HepG2 (cell line): Measurements from ENCODE around the gene NRSN2. TPM values are rescaled to one million over a fixed set of nuclear protein-coding genes. Genes with fewer than 3 reads are reported as not detected.

Source experiments
- ARID2 ChIP-seq: sonication (generic); formaldehyde crosslinking; IDR thresholded peaks from 2 replicates; pipeline ENCODE4 v1.8.1; 2022; ENCODE audit warnings: mild to moderate bottlenecking, missing genetic modification reagents, borderline replicate concordance
- E2F2 ChIP-seq: sonication (generic); formaldehyde crosslinking; IDR thresholded peaks from 2 replicates; pipeline ENCODE4 v1.4.0; 2020; ENCODE audit warnings: missing genetic modification reagents, borderline replicate concordance
- FOXO1 ChIP-seq: sonication (generic); formaldehyde crosslinking; IDR thresholded peaks from 2 replicates; pipeline ENCODE4 v1.4.0; 2020; ENCODE audit warnings: missing genetic modification reagents
- IKZF1 ChIP-seq: fragments of 450-650 bp; IDR thresholded peaks from 2 replicates; pipeline ENCODE4 v1.7.1; 2016
- IRF2 ChIP-seq: IDR thresholded peaks from 2 replicates; pipeline ENCODE4 v1.6.1; 2018; ENCODE audit warnings: missing genetic modification reagents, missing compliant biosample characterization
- ZNF225 ChIP-seq: sonication (generic); formaldehyde crosslinking; IDR thresholded peaks from 2 replicates; pipeline ENCODE4 v1.4.0; 2020; ENCODE audit warnings: mild to moderate bottlenecking, missing genetic modification reagents
- ZNF234 ChIP-seq: sonication (generic); formaldehyde crosslinking; conservative IDR thresholded peaks from 2 replicates; pipeline ENCODE4 v1.5.1; 2020; ENCODE audit warnings: mild to moderate bottlenecking, missing genetic modification reagents
- ZNF263 ChIP-seq: sonication (generic); formaldehyde crosslinking; IDR thresholded peaks from 2 replicates; pipeline ENCODE4 v1.4.0; 2020; ENCODE audit warnings: missing genetic modification reagents
- ZNF292 ChIP-seq: sonication (generic); formaldehyde crosslinking; IDR thresholded peaks from 2 replicates; pipeline ENCODE4 v1.8.1; 2022; ENCODE audit warnings: mild to moderate bottlenecking, low read depth, missing genetic modification reagents, borderline replicate concordance
- ZNF33A ChIP-seq: sonication (generic); formaldehyde crosslinking; IDR thresholded peaks from 2 replicates; pipeline ENCODE4 v1.5.1; 2020; ENCODE audit warnings: missing genetic modification reagents, mild to moderate bottlenecking, moderate library complexity, borderline replicate concordance
- ZNF510 ChIP-seq: sonication (generic); formaldehyde crosslinking; IDR thresholded peaks from 2 replicates; pipeline ENCODE4 v1.4.0; 2020; ENCODE audit warnings: low read depth, mild to moderate bottlenecking, missing genetic modification reagents
- ZNF589 ChIP-seq: sonication (generic); formaldehyde crosslinking; conservative IDR thresholded peaks from 2 replicates; pipeline ENCODE4 v1.8.0; 2022; ENCODE audit warnings: mild to moderate bottlenecking, moderate library complexity, missing genetic modification reagents
- ZNF605 ChIP-seq: sonication (generic); formaldehyde crosslinking; IDR thresholded peaks from 2 replicates; pipeline ENCODE4 v1.8.0; 2022; ENCODE audit warnings: mild to moderate bottlenecking, missing genetic modification reagents
- ZNF703 ChIP-seq: sonication (generic); formaldehyde crosslinking; IDR thresholded peaks from 2 replicates; pipeline ENCODE4 v1.5.1; 2020; ENCODE audit warnings: missing genetic modification reagents, mild to moderate bottlenecking, moderate library complexity, borderline replicate concordance
- ZNF772 ChIP-seq: sonication (generic); formaldehyde crosslinking; IDR thresholded peaks from 2 replicates; pipeline ENCODE4 v1.5.0; 2020; ENCODE audit warnings: mild to moderate bottlenecking, missing genetic modification reagents
- ZNF777 ChIP-seq: sonication (generic); formaldehyde crosslinking; IDR thresholded peaks from 2 replicates; pipeline ENCODE4 v1.4.0; 2020; ENCODE audit warnings: missing genetic modification reagents
- ZNF839 ChIP-seq: sonication (generic); formaldehyde crosslinking; IDR thresholded peaks from 2 replicates; pipeline ENCODE4 v1.4.0; 2020; ENCODE audit warnings: missing genetic modification reagents, mild to moderate bottlenecking, borderline replicate concordance
- ZNF878 ChIP-seq: sonication (generic); formaldehyde crosslinking; IDR thresholded peaks from 2 replicates; pipeline ENCODE4 v1.8.1; 2023; ENCODE audit warnings: mild to moderate bottlenecking, missing genetic modification reagents, moderate library complexity
- polyA plus RNA-seq, 8 experiments: library from polyadenylated mRNA; depleted of rRNA in 3 of 8; stranded (reverse) in 7 of 8; unstranded in 1 of 8; fragments of >200 nt; fragmentation: Illumina TruSeq in 4 of 8; extraction: Trizol in 4 of 8; gene quantifications; 2 replicates each; pipeline versions ENCODE4 v1.2.1 to v1.2.3, GENCODE V29; 2011 to 2016; ENCODE audit warnings: low read depth in 4 of 8, missing spikeins in 1 of 8, mixed read lengths in 1 of 8; ENCODE audit not compliant: insufficient read depth in 1 of 8
- total RNA-seq, 5 experiments: library from RNA; depleted of rRNA; stranded (reverse); fragments of >200 nt; fragmentation: Illumina TruSeq; extraction: Trizol; gene quantifications; 2 replicates each; pipeline ENCODE4 v1.2.3, GENCODE V29; 2016; ENCODE audit warnings: low read depth in 1 of 5
- TF ChIP-seq, protein P1 (sequence below): sonication (generic); formaldehyde crosslinking; IDR thresholded peaks from 2 replicates; pipeline ENCODE4 v1.4.0; 2020; ENCODE audit warnings: missing genetic modification reagents
- TF ChIP-seq, protein P2 (sequence below): sonication (generic); formaldehyde crosslinking; conservative IDR thresholded peaks from 2 replicates; pipeline ENCODE4 v1.8.1; 2023; ENCODE audit warnings: missing genetic modification reagents
- TF ChIP-seq, protein P3 (sequence below): sonication (generic); formaldehyde crosslinking; IDR thresholded peaks from 2 replicates; pipeline ENCODE4 v1.4.0; 2020; ENCODE audit warnings: mild to moderate bottlenecking, missing genetic modification reagents

Gene NRSN2
- total and polyA plus RNA-seq, 2 of the 13 experiments (the other 11 are each of a cell fraction or from before 2014, with no cell fraction given): 32.3 to 49.4 TPM

- TF ChIP-seq ZNF234 (CRISPR knock-in tag): no peak
- TF ChIP-seq ZNF33A (CRISPR knock-in tag): no peak
- TF ChIP-seq ZNF605 (CRISPR knock-in tag): peak; percentile 23; the same call in 1 of the 2 replicates
- TF ChIP-seq, protein P1, sequence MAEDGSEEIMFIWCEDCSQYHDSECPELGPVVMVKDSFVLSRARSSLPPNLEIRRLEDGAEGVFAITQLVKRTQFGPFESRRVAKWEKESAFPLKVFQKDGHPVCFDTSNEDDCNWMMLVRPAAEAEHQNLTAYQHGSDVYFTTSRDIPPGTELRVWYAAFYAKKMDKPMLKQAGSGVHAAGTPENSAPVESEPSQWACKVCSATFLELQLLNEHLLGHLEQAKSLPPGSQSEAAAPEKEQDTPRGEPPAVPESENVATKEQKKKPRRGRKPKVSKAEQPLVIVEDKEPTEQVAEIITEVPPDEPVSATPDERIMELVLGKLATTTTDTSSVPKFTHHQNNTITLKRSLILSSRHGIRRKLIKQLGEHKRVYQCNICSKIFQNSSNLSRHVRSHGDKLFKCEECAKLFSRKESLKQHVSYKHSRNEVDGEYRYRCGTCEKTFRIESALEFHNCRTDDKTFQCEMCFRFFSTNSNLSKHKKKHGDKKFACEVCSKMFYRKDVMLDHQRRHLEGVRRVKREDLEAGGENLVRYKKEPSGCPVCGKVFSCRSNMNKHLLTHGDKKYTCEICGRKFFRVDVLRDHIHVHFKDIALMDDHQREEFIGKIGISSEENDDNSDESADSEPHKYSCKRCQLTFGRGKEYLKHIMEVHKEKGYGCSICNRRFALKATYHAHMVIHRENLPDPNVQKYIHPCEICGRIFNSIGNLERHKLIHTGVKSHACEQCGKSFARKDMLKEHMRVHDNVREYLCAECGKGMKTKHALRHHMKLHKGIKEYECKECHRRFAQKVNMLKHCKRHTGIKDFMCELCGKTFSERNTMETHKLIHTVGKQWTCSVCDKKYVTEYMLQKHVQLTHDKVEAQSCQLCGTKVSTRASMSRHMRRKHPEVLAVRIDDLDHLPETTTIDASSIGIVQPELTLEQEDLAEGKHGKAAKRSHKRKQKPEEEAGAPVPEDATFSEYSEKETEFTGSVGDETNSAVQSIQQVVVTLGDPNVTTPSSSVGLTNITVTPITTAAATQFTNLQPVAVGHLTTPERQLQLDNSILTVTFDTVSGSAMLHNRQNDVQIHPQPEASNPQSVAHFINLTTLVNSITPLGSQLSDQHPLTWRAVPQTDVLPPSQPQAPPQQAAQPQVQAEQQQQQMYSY (CRISPR knock-in tag): peak; percentile 86
- no peak for TF ChIP-seq ZNF772 (CRISPR knock-in tag)
- TF ChIP-seq ZNF292 (CRISPR knock-in tag): no peak
- TF ChIP-seq ZNF263: 0 out of 2 replicates have a peak, but pooled peaks have one; percentile 40
- 0 out of 2 replicates have a peak, but pooled peaks have one; percentile 57 for TF ChIP-seq ZNF839
- TF ChIP-seq, protein P2, sequence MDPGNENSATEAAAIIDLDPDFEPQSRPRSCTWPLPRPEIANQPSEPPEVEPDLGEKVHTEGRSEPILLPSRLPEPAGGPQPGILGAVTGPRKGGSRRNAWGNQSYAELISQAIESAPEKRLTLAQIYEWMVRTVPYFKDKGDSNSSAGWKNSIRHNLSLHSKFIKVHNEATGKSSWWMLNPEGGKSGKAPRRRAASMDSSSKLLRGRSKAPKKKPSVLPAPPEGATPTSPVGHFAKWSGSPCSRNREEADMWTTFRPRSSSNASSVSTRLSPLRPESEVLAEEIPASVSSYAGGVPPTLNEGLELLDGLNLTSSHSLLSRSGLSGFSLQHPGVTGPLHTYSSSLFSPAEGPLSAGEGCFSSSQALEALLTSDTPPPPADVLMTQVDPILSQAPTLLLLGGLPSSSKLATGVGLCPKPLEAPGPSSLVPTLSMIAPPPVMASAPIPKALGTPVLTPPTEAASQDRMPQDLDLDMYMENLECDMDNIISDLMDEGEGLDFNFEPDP (CRISPR knock-in tag): no peak
- peak; percentile 74; the same call in 1 of the 2 replicates for TF ChIP-seq FOXO1 (CRISPR knock-in tag)
- TF ChIP-seq ZNF589 (CRISPR knock-in tag): no peak
- no peak; the same call in 1 of the 2 replicates for TF ChIP-seq ZNF703 (CRISPR knock-in tag)
- TF ChIP-seq ZNF225 (CRISPR knock-in tag): 0 out of 2 replicates have a peak, but pooled peaks have one; percentile 75
- TF ChIP-seq ZNF510: no peak
- TF ChIP-seq E2F2: no peak
- peak; percentile 51; the same call in 1 of the 2 replicates for TF ChIP-seq IRF2
- 0 out of 2 replicates have a peak, but pooled peaks have one; percentile 77 for TF ChIP-seq ARID2 (CRISPR knock-in tag)
- no peak; the same call in 1 of the 2 replicates for TF ChIP-seq ZNF777 (CRISPR knock-in tag)
- TF ChIP-seq, protein P3, sequence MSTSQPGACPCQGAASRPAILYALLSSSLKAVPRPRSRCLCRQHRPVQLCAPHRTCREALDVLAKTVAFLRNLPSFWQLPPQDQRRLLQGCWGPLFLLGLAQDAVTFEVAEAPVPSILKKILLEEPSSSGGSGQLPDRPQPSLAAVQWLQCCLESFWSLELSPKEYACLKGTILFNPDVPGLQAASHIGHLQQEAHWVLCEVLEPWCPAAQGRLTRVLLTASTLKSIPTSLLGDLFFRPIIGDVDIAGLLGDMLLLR (CRISPR knock-in tag): no peak
- no peak for TF ChIP-seq IKZF1
- no peak for TF ChIP-seq ZNF878
These were observed 2.3 kb downstream of the NRSN2 start (continued) for GRCh38 chr20:348972-349841.
